T-helper 2 cell treated with Interferon-gamma antibody and Interleukin-4, amounts not matched to agents 5 μg/mL and 100 μg/mL, for 36 hours (primary cell): Measurements from ENCODE around the gene KRT79.

Experiments used
- DNase-seq: peaks from one replicate; pipeline ENCODE4 v3.0.0; 2021; ENCODE audit warnings: low spot score
- H3K27ac Mint-ChIP-seq: one replicate; pipeline ENCODE4 v1.8.0; 2021; ENCODE audit warnings: mild to moderate bottlenecking, mixed read lengths
- H3K27me3 Mint-ChIP-seq: one replicate; pipeline ENCODE4 v1.8.0; 2021; ENCODE audit warnings: low read depth, mixed read lengths
- H3K36me3 Mint-ChIP-seq: one replicate; pipeline ENCODE4 v1.8.0; 2021; ENCODE audit warnings: low read depth, mixed read lengths
- H3K4me1 Mint-ChIP-seq: one replicate; pipeline ENCODE4 v1.8.0; 2021; ENCODE audit warnings: low read depth, mixed read lengths
- H3K4me3 Mint-ChIP-seq: one replicate; pipeline ENCODE4 v1.8.0; 2022; ENCODE audit warnings: mild to moderate bottlenecking, moderate library complexity, mixed read lengths
- H3K9me3 Mint-ChIP-seq: one replicate; pipeline ENCODE4 v1.8.0; 2021; ENCODE audit warnings: mixed read lengths

Gene KRT79

DNA sequence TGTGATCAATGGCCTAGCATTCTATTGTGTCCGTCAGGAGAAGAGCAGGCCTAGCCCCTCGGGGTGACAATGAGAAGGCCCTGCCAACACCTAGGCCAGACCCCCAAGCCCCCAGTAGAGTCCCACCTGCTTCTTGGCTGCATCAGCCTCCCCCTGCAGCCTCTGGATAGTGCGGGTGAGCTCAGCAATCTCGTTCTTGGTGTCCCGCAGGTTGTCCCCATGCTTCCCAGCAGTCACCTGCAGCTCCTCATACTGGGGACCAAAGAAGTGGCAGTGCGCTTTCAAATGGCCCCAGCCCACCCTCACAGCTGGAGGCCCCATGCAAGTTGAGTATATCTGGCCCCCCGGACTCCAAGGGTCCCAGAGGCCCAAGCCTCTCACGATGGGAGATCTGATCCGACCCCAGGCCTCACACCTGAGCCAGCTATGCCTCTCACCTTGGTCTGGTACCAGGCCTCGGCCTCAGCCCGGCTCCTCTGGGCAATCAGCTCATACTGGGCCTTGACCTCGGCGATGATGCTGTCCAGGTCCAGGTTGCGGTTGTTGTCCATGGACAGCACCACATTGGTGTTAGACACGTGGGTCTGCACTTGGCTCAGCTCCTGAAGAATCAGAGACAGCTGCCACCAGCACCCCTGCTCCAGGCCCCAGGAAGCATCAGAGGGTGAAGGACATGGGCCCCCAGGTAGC, 10.2 kb downstream of the KRT79 start:
- Mint-ChIP-seq H3K9me3 (no peaks in the 10 kb centered on the region), H3K36me3 (no peaks in the 10 kb centered on the region), H3K4me1 (no peaks in the 10 kb centered on the region), H3K27ac (no peak overlapping the region), H3K4me3 (no peak overlapping the region), H3K27me3 (no peaks in the 10 kb centered on the region)
- no peak for DNase-seq

DNA sequence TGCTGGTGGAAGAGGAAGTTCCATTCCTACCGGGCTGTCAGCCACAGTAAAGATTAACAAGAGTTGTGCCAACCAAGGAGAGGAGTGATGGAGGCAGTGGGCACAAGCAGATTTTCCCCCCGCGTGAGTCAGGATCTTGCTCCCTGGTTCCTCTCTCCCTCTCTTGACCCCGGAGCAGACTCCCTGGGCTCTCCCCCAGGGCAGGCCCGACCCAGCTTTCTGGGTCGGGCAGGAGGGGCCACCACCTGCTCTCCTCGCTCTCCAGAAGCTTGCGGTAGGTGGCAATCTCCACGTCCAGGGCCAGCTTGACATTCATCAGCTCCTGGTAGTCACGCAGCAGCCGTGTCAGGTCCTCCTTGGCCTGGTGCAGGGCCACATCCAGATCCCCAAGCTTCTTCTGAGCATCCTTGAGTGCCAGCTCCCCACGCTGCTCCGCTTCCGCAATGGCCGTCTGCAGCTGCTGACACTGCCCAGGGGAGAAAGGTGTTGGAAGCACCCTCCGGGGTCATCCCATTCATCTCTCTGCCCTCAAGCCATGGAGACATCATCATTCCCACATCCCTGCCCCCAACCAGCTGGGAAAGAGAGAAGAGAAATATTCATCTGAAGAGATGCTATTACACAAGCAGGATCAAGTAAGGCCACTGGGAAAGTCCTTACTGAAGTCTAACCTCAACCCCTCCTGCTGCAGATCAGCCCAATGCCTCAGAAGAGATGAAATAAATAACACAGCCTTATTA, 11.2 kb downstream of the KRT79 start:
- DNase-seq, result no peak
- H3K27ac Mint-ChIP-seq, result no peak overlapping the region
- no peaks in the 10 kb centered on the region for H3K27me3 Mint-ChIP-seq
- H3K9me3 Mint-ChIP-seq, result no peaks in the 10 kb centered on the region
- no peaks in the 10 kb centered on the region for H3K4me1 Mint-ChIP-seq
- no peak overlapping the region for H3K4me3 Mint-ChIP-seq
- no peaks in the 10 kb centered on the region for H3K36me3 Mint-ChIP-seq

DNA sequence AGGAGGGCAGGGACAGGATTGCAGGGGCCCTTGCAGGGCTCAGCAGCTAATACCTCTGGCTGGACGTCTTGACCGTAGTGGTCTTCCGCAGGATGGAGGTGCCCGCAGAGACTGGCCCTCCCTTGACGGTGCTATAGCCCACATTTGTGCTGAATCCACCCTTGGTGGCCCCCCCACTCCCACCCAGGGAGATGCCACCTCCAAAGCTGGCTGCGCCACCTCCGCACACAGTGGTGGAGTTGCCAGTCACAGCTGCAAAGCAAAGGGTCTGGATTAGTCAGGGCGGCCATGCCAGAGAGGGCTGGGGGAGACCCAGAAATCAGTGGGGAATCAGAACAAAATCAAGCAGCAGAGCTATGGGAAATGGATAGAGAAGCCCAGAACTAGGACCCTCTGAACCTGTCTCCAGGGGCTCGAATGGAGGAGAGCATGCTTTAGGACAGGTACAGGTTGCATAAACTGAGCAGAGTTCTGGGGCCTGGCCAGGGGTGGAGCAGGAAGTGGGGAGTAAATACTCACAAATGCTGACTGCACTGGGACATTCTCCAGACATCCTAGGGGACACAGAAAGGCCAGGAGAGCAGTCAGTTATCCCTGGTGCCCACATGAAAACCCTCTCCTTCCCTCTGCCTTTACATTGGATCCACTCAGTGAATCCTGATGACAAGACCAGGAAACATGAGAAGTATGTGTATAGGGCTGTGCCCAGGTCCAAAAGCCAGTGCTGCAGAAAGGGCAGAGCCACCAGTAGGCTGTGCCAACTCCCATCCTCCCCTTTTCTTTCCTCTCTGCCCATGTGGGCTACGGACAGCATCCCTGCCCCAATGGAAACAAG, 12.1 kb downstream of the KRT79 start:
- no peaks in the 10 kb centered on the region for H3K36me3 Mint-ChIP-seq
- H3K9me3 Mint-ChIP-seq, result no peaks in the 10 kb centered on the region
- peaks cover 4% of the 10 kb centered on the region for H3K4me1 Mint-ChIP-seq
- no peak for DNase-seq
- H3K27ac Mint-ChIP-seq, result no peak overlapping the region
- H3K4me3 Mint-ChIP-seq, result no peak overlapping the region
- no peaks in the 10 kb centered on the region for H3K27me3 Mint-ChIP-seq

DNA sequence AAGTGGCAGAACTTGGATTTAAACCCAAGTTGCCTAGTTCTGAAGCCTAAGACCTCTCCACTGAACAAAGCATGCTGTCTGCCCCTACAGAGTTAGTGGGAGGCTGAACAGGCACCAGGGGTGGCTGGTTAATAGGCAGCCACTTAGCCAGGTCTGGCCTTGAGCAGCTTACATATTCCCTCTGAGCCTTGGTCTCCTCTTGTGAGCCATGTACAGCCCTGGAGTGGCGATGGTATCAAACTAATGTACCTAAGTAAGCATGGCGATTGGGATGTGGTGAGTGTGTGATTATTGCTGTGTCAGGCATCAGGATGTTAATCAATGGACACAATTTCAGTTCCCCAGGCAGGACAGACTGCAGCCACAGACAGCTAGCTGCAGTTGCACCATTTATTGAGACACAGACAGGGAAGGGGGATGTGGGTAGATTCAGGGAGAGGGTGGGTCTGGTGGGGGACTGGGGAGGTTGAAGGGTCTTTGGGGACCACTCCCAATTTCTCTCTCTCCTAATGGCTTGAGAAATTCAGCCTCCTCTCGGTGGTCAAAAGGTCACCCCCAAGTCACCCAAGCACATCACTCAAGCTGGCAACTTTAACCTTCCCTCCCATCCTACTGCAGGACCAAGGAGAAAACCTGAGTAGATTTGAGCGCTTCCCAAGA, 12.9 kb downstream of the KRT79 start:
- H3K4me3 Mint-ChIP-seq, result no peak overlapping the region
- no peak for DNase-seq
- no peak overlapping the region for H3K27ac Mint-ChIP-seq
- no peaks in the 10 kb centered on the region for H3K36me3 Mint-ChIP-seq
- H3K27me3 Mint-ChIP-seq, result no peaks in the 10 kb centered on the region
- H3K9me3 Mint-ChIP-seq, result no peaks in the 10 kb centered on the region
- peaks cover 4% of the 10 kb centered on the region for H3K4me1 Mint-ChIP-seq

GRCh38 chr12:52820521-52820920, 13.6 kb downstream of the KRT79 start:
- DNase-seq, result no peak
- no peaks in the 10 kb centered on the region for H3K27me3 Mint-ChIP-seq
- no peaks in the 10 kb centered on the region for H3K36me3 Mint-ChIP-seq
- H3K9me3 Mint-ChIP-seq, result no peaks in the 10 kb centered on the region
- peaks cover 4% of the 10 kb centered on the region for H3K4me1 Mint-ChIP-seq
- no peak overlapping the region for H3K4me3 Mint-ChIP-seq
- H3K27ac Mint-ChIP-seq, result no peak overlapping the region

- no peak overlapping the region for H3K27ac Mint-ChIP-seq
- H3K27me3 Mint-ChIP-seq, result no peaks in the 10 kb centered on the region
- no peak for DNase-seq
- H3K4me3 Mint-ChIP-seq, result no peak overlapping the region
- no peaks in the 10 kb centered on the region for H3K36me3 Mint-ChIP-seq
- no peaks in the 10 kb centered on the region for H3K9me3 Mint-ChIP-seq
- peaks cover 4% of the 10 kb centered on the region for H3K4me1 Mint-ChIP-seq
These were observed 14.2 kb downstream of the KRT79 start for GRCh38 chr12:52819731-52820510.

- no peaks in the 10 kb centered on the region for H3K36me3 Mint-ChIP-seq
- no peak for DNase-seq
- no peak overlapping the region for H3K27ac Mint-ChIP-seq
- H3K27me3 Mint-ChIP-seq, result peaks cover 2% of the 10 kb centered on the region
- no peak overlapping the region for H3K4me3 Mint-ChIP-seq
- no peaks in the 10 kb centered on the region for H3K9me3 Mint-ChIP-seq
- peaks cover 4% of the 10 kb centered on the region for H3K4me1 Mint-ChIP-seq
These were observed 15.2 kb downstream of the KRT79 start for GRCh38 chr12:52818887-52819420.

- no peak overlapping the region for H3K27ac Mint-ChIP-seq
- H3K27me3 Mint-ChIP-seq, result peaks cover 2% of the 10 kb centered on the region
- no peaks in the 10 kb centered on the region for H3K9me3 Mint-ChIP-seq
- DNase-seq, result no peak
- H3K4me1 Mint-ChIP-seq, result peaks cover 4% of the 10 kb centered on the region
- H3K4me3 Mint-ChIP-seq, result no peak overlapping the region
- no peaks in the 10 kb centered on the region for H3K36me3 Mint-ChIP-seq
These were observed 15.7 kb downstream of the KRT79 start for GRCh38 chr12:52818388-52818787.

- no peaks in the 10 kb centered on the region for H3K36me3 Mint-ChIP-seq
- H3K4me3 Mint-ChIP-seq, result no peak overlapping the region
- no peak for DNase-seq
- H3K9me3 Mint-ChIP-seq, result no peaks in the 10 kb centered on the region
- no peak overlapping the region for H3K27ac Mint-ChIP-seq
- peaks cover 2% of the 10 kb centered on the region for H3K27me3 Mint-ChIP-seq
- H3K4me1 Mint-ChIP-seq, result peaks cover 4% of the 10 kb centered on the region
These were observed 16.3 kb downstream of the KRT79 start for GRCh38 chr12:52817699-52818238.

DNA sequence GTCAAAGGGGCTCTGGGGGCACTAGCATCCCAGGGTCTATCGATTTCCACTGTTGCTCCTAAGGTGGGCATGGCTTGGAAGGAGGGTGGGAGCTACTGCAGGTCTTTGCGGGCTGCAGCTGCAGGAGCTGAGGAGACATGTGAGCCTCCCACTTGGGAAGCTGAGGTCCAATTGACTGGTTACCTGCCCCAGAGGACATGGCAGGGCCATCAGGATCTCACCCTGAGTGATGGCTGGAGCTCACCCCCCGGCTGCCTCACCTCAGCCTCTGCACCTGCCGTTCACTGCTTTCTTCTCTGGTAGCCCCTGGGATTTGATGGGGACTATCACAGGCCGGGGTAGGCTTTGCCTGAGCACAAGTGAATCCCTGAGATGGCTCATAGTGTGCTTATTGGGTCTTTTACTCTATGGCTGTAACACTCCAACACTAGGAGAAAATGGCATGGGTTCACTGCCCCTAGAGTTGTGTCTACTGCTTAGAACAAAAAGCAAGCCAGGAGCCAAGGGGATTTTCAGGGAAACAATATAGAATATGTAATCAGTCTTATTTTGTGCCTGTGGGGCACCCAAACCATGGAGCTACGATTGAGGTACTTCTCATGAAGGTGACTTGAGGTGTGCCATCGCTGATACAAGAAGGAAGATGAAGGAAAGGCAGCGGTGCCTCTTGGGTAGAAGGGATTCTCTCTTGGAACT, 17.0 kb downstream of the KRT79 start:
- Mint-ChIP-seq H3K4me1 (peaks cover 4% of the 10 kb centered on the region), H3K4me3 (no peak overlapping the region), H3K9me3 (no peaks in the 10 kb centered on the region), H3K27me3 (peaks cover 2% of the 10 kb centered on the region), H3K27ac (no peak overlapping the region), H3K36me3 (no peaks in the 10 kb centered on the region)
- DNase-seq, result no peak

GRCh38 chr12:52815676-52816588, 18.2 kb downstream of the KRT79 start:
- H3K4me1 Mint-ChIP-seq, result peaks cover 4% of the 10 kb centered on the region
- no peak for DNase-seq
- no peaks in the 10 kb centered on the region for H3K9me3 Mint-ChIP-seq
- peaks cover 2% of the 10 kb centered on the region for H3K27me3 Mint-ChIP-seq
- H3K36me3 Mint-ChIP-seq, result no peaks in the 10 kb centered on the region
- H3K4me3 Mint-ChIP-seq, result no peak overlapping the region
- H3K27ac Mint-ChIP-seq, result no peak overlapping the region

DNA sequence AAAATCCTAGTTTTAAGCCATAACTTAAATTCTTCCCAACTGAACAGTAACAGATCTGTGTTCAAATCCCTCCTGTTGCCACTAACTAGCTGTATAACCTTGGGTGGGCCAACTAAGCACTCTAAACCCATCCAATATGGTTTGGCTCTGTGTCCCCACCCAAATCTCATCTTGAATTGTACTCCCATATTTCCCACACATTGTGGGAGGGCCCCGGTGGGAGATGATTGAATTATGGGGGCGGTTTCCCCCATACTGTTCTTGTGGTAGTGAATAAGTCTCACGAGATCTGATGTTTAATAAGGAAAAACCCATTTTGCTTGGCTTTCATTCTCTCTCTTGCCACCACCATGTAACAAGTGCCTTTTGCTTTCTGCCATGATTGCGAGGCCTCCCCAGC, 18.9 kb downstream of the KRT79 start:
- DNase-seq, result no peak
- Mint-ChIP-seq H3K27me3 (peaks cover 2% of the 10 kb centered on the region), H3K9me3 (no peaks in the 10 kb centered on the region), H3K4me3 (no peak overlapping the region), H3K27ac (no peak overlapping the region), H3K4me1 (peaks cover 4% of the 10 kb centered on the region), H3K36me3 (no peaks in the 10 kb centered on the region)
